Uterus (tissue), 2 donors: ENCODE results near the gene ANXA8L1.
"Not testable (repeated sequence)": the region's sequence is repeated elsewhere in the genome, so short reads cannot be mapped to it uniquely, and the experiment has no call there.

Experiments used
- CTCF ChIP-seq, 4 experiments: fragments of 200-600 bp in 2 of 4; fragments of 450-650 bp in 2 of 4; sonication (generic) in 2 of 4; IDR thresholded peaks; one replicate each; pipeline ENCODE4 v1.5.1; 2016 to 2019; ENCODE audit warnings: antibody characterized with exemption in 4 of 4, mild to moderate bottlenecking in 2 of 4, moderate library complexity in 1 of 4
- POLR2A ChIP-seq, 2 donors: fragments of 450-650 bp; IDR thresholded peaks; one replicate each; pipeline ENCODE4 v1.6.1; 2016; ENCODE audit warnings: antibody characterized with exemption in 2 of 2, mild to moderate bottlenecking in 1 of 2, moderate library complexity in 1 of 2

- not testable (repeated sequence) for TF ChIP-seq POLR2A, CTCF (IDR thresholded peaks at IDR 0.05)
Observed at GRCh38 chr10:46411123-46411522, 35.5 kb downstream of the ANXA8L1 start.
